ENCODE measurements around the gene SUPV3L1. TPM values are rescaled to one million over a fixed set of nuclear protein-coding genes. Genes with fewer than 3 reads are reported as not detected.
"Not testable (repeated sequence)": the region's sequence is repeated elsewhere in the genome, so short reads cannot be mapped to it uniquely, and the experiment has no call there.

Gene SUPV3L1
- total and polyA plus RNA-seq, 11 donors, result 24.7 to 80.3 (median 34.9) TPM

DNA sequence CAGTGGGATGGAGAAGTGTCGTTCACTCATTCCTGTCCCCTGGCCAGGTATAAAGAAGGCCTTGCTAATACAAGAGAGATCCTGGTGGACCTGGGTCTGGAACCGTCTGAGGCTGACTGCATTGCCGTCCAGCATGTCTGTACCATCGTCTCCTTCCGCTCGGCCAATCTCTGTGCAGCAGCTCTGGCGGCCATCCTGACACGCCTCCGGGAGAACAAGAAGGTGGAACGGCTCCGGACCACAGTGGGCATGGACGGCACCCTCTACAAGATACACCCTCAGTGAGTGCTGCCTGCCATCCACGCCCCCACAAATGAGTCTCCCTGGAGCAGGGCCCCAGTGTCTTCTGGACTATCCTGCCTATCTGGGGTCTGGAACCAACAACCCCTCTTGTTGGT is 67.3 kb downstream of the SUPV3L1 start:
- intact Hi-C loops (cut with DNase I), result loop anchor here in 4 of 10 donors (10.0 kb wide), 4 partner anchors 67 to 397 kb away; partner anchors contain the start of gene FAM241B (in 1 of the 4)
- no peak for TF ChIP-seq POLR2A (IDR thresholded peaks at IDR 0.05)
- TF ChIP-seq, protein P1, sequence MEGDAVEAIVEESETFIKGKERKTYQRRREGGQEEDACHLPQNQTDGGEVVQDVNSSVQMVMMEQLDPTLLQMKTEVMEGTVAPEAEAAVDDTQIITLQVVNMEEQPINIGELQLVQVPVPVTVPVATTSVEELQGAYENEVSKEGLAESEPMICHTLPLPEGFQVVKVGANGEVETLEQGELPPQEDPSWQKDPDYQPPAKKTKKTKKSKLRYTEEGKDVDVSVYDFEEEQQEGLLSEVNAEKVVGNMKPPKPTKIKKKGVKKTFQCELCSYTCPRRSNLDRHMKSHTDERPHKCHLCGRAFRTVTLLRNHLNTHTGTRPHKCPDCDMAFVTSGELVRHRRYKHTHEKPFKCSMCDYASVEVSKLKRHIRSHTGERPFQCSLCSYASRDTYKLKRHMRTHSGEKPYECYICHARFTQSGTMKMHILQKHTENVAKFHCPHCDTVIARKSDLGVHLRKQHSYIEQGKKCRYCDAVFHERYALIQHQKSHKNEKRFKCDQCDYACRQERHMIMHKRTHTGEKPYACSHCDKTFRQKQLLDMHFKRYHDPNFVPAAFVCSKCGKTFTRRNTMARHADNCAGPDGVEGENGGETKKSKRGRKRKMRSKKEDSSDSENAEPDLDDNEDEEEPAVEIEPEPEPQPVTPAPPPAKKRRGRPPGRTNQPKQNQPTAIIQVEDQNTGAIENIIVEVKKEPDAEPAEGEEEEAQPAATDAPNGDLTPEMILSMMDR (IDR thresholded peaks at IDR 0.05), result no peak

DNA sequence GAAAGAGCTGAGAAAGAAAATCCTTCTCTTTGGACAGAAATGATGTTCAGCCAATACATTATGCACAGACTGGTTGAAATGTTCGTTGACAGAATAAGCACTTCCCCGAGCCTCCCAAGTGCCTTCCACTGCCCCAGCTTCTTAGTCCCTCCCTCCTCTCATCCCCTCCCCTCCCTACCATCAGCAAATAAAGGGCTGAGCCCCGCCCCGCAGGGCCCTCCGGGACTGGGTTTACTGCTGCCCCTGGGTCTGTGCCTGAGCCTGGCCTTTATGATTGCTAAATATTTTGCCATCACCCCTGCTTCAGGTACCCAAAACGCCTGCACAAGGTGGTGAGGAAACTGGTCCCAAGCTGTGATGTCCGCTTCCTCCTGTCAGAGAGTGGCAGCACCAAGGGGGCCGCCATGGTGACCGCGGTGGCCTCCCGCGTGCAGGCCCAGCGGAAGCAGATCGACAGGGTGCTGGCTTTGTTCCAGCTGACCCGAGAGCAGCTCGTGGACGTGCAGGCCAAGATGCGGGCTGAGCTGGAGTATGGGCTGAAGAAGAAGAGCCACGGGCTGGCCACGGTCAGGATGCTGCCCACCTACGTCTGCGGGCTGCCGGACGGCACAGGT is 68.2 kb downstream of the SUPV3L1 start:
- Histone ChIP-seq H3K27me3 (no peaks in the 10 kb centered on the region), H3K9me3 (peaks cover 0 to 8% (median 0%) of the 10 kb centered on the region in 12 donors), H3K27ac (no peak overlapping the region), H3K4me1 (no peaks in the 10 kb centered on the region), H3K36me3 (no peaks in the 10 kb centered on the region), H3K4me3 (no peak overlapping the region)
- TF ChIP-seq, protein P1 (IDR thresholded peaks at IDR 0.05), result no peak
- TF ChIP-seq POLR2A (IDR thresholded peaks at IDR 0.05), result no peak
- DNase-seq (no peak), ATAC-seq (no peak)
- 81 to 88% (median 85%) methylated on average over 18 to 24 of the region's 24 CpGs for WGBS, 4 donors
- intact Hi-C loops (cut with DNase I), result loop anchor here in 4 of 10 donors (10.0 kb wide), 4 partner anchors 67 to 397 kb away; partner anchors contain the start of gene FAM241B (in 1 of the 4)

More for the DNA sequence above, 67.3 kb downstream of the SUPV3L1 start:
- Histone ChIP-seq H3K27me3 (no peaks in the 10 kb centered on the region), H3K27ac (no peak overlapping the region), H3K4me1 (no peaks in the 10 kb centered on the region), H3K4me3 (no peak overlapping the region), H3K36me3 (no peaks in the 10 kb centered on the region), H3K9me3 (peaks cover 0 to 8% (median 0%) of the 10 kb centered on the region in 12 donors)
- DNase-seq (no peak), ATAC-seq (no peak)
- 91 to 96% (median 94%) methylated on average over 12 to 13 of the region's 13 CpGs for WGBS, 4 donors

DNA sequence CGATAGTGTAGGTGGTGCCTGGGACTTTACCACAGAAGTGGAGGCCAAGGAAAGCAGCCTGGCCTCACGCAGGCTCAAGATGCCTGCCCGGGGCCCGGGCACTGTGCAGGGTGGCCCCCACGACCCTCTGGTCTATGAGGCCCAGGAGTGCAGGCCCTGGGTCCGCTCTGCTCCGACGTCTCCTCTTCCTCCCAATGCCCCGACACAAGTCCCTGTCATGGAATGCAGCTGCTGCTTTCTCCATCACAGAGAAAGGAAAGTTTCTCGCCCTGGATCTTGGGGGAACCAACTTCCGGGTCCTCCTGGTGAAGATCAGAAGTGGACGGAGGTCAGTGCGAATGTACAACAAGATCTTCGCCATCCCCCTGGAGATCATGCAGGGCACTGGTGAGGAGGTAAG is 70.0 kb downstream of the SUPV3L1 start:
- 93 to 96% (median 94%) methylated on average over 11 to 14 of the region's 14 CpGs for WGBS, 4 donors
- peaks cover 0 to 8% (median 0%) of the 10 kb centered on the region in 12 donors for H3K9me3 ChIP-seq
- H3K36me3 ChIP-seq, result no peaks in the 10 kb centered on the region
- no peak overlapping the region for H3K27ac ChIP-seq
- DNase-seq, result no peak
- H3K4me1 ChIP-seq, result no peaks in the 10 kb centered on the region
- intact Hi-C loops (cut with DNase I), result no loop called here
- H3K4me3 ChIP-seq, result no peak overlapping the region
- TF ChIP-seq, protein P1 (IDR thresholded peaks at IDR 0.05), result no peak
- TF ChIP-seq POLR2A (IDR thresholded peaks at IDR 0.05), result no peak
- ATAC-seq, result no peak
- H3K27me3 ChIP-seq, result no peaks in the 10 kb centered on the region

DNA sequence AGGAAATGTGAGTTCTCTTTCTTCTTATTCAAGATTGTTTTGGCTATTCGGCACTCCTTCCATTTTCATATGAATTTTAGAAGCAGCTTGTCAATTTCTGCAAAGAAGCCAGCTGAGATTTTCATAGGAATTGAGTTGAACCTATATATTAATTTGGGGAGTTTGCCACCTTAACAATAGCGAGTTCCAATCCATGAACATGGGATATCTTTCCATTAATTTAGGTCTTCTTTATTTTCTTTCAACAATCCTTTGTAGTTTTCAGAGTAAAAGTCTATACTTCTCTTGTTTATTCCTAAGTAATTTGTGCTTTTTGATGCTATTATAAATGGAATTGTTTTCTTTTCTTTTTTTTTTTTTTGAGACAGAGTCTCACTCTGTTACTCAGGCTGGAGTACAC is 71.4 kb downstream of the SUPV3L1 start:
- H3K27ac ChIP-seq; H3K4me3 ChIP-seq; ATAC-seq; H3K36me3 ChIP-seq; H3K4me1 ChIP-seq; intact Hi-C loops (cut with DNase I); DNase-seq; H3K9me3 ChIP-seq; H3K27me3 ChIP-seq: not testable (repeated sequence)
- WGBS, 4 donors, result 92 to 96% (median 95%) methylated on average over 2 of the region's 2 CpGs
